Heart left ventricle (tissue), 13 donors: Measurements from ENCODE around the gene FAM98C.

Source experiments
- CTCF ChIP-seq, 12 donors: fragments of 200-600 bp; sonication (generic) in 4 of 12; IDR thresholded peaks; one replicate each; pipeline versions ENCODE4 v1.5.0 to v1.8.0; 2018 to 2022; ENCODE audit warnings: antibody characterized with exemption in 12 of 12, mild to moderate bottlenecking in 5 of 12
- POLR2A ChIP-seq, 2 donors: fragments of 450-650 bp; IDR thresholded peaks; one replicate each; pipeline ENCODE4 v1.6.1; 2017; ENCODE audit warnings: antibody characterized with exemption in 2 of 2, mild to moderate bottlenecking in 2 of 2, moderate library complexity in 2 of 2
- donor health status: ischemic (EF 13 %, LVEDD 7.1; RV severe dilation, severe dysfunction).
- donor health status: DM: no; HTN: yes; CAD: no.
- donor health status: DM: no; HTN: no; CAD: no.
- donor health status: ischemic (EF 25% LVEDD 6.9; RV normal size, moderate dysfunction).
- donor health status: ischemic (EF 25% LVEDD 5.7; RV mildly dilated, moderate dysfunction).
- donor health status: ischemic (EF 35%, LVEDD 5.7; RV mildly dilated, moderate dysfunction).
- donor health status: nonischemic (EF 11% LVEDD 7.7; RV severe dilation, severe dysfunction).
- donor health status: DM: yes; HTN: yes; CAD: no.
- donor health status: PGD.
- donor health status: ischemic (EF 29% LVEDD 5.4; RV normal size, mild dysfunction).
- donor health status: nonischemic (EF 23%, LVEDD 6.1; RV moderate dilation, normal function).

GRCh38 chr19:38383184-38383583 is 19.7 kb upstream of the FAM98C start:
- TF ChIP-seq CTCF (IDR thresholded peaks at IDR 0.05) (no peak), POLR2A (IDR thresholded peaks at IDR 0.05) (no peak)
